PFSK-1 (cell line): ENCODE data around the gene VWCE.

Source experiments
- FOXP2 ChIP-seq: optimal IDR thresholded peaks from 2 replicates; pipeline ENCODE3; 2011; ENCODE audit warnings: borderline replicate concordance, control low read depth, inconsistent platforms; ENCODE audit not compliant: insufficient read depth; ENCODE audit errors: extremely low read length, extremely low read depth
- POLR2AphosphoS5 ChIP-seq: IDR thresholded peaks from 2 replicates; pipeline ENCODE4 v1.6.1; 2012; ENCODE audit warnings: low read depth, mild to moderate bottlenecking, control low read depth, low read length, moderate library complexity
- SIN3A ChIP-seq: IDR thresholded peaks from 2 replicates; pipeline ENCODE4 v1.6.1; 2012; ENCODE audit warnings: mild to moderate bottlenecking, low read length, moderate library complexity, borderline replicate concordance; ENCODE audit not compliant: insufficient read depth
- TAF1 ChIP-seq: IDR thresholded peaks from 2 replicates; pipeline ENCODE4 v1.6.1; 2012; ENCODE audit warnings: low read length, control low read depth, borderline replicate concordance; ENCODE audit not compliant: insufficient read depth
- TF ChIP-seq, protein P1 (sequence below), 2 experiments: IDR thresholded peaks; 2 replicates each; pipeline versions ENCODE4 v1.6.1 to v1.8.0; 2011 to 2012; ENCODE audit warnings: low read depth in 2 of 2, low read length in 2 of 2, control low read depth in 1 of 2, inconsistent platforms in 1 of 2, mild to moderate bottlenecking in 1 of 2, moderate library complexity in 1 of 2; ENCODE audit not compliant: insufficient read depth in 1 of 2

DNA sequence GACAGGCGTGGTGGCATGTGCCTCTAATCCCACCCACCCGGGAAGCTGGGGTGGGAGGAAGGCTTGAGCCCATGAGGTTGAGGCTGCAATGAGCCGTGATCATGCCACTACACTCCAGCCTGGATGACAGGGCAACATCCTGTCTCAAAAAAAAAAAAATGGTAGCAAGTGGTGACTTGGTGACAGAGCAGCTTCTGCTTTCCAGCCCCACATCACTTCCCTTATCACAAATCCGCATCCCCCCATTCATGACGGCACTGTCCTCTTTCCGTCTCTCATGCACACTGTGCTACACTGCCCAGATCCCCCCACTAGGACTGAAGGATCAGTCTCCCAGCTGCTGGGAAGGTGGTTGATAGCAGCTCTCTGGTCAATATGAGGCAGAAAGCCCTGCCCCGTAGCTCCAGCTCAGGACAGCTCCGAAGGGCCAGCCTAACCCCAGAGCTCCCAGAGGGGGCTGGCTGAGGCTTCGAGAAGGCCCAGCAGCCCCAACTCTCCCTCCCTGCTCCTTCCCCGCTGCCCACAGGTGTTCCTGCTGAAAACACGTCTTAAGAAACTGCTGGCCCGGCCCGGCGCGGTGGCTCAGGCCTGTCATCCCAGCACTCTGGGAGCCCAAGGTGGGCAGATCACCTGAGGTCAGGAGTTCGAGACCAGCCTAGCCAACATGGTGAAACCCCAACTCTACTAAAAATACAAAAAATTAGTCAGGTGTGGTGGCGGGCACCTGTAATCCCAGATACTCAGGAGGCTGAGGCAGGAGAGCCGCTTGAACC is 38.2 kb downstream of the VWCE start:
- no peak for TF ChIP-seq TAF1
- TF ChIP-seq, protein P1, sequence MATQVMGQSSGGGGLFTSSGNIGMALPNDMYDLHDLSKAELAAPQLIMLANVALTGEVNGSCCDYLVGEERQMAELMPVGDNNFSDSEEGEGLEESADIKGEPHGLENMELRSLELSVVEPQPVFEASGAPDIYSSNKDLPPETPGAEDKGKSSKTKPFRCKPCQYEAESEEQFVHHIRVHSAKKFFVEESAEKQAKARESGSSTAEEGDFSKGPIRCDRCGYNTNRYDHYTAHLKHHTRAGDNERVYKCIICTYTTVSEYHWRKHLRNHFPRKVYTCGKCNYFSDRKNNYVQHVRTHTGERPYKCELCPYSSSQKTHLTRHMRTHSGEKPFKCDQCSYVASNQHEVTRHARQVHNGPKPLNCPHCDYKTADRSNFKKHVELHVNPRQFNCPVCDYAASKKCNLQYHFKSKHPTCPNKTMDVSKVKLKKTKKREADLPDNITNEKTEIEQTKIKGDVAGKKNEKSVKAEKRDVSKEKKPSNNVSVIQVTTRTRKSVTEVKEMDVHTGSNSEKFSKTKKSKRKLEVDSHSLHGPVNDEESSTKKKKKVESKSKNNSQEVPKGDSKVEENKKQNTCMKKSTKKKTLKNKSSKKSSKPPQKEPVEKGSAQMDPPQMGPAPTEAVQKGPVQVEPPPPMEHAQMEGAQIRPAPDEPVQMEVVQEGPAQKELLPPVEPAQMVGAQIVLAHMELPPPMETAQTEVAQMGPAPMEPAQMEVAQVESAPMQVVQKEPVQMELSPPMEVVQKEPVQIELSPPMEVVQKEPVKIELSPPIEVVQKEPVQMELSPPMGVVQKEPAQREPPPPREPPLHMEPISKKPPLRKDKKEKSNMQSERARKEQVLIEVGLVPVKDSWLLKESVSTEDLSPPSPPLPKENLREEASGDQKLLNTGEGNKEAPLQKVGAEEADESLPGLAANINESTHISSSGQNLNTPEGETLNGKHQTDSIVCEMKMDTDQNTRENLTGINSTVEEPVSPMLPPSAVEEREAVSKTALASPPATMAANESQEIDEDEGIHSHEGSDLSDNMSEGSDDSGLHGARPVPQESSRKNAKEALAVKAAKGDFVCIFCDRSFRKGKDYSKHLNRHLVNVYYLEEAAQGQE (IDR thresholded peaks at IDR 0.05; ENCODE audit: insufficient read depth in 1 of 2, low read depth in 2 of 2, low read length in 2 of 2), result no peak
- TF ChIP-seq POLR2AphosphoS5, result no peak
- TF ChIP-seq SIN3A, result no peak
- no peak for TF ChIP-seq FOXP2
